ENCODE data around the gene C17orf50.
"Not testable (repeated sequence)": the region's sequence is repeated elsewhere in the genome, so short reads cannot be mapped to it uniquely, and the experiment has no call there.

The C17orf50 gene

GRCh38 chr17:35735036-35735805, 25.5 kb upstream of the C17orf50 start:
- DNase-seq = no peak

- no peak for DNase-seq
Observed at GRCh38 chr17:35736236-35736635, 24.5 kb upstream of the C17orf50 start.

- DNase-seq = no peak
Observed at GRCh38 chr17:35738519-35739133, 22.1 kb upstream of the C17orf50 start.

- DNase-seq = no peak
Observed at GRCh38 chr17:35740216-35740615, 20.5 kb upstream of the C17orf50 start.

- no peak for DNase-seq
Observed at GRCh38 chr17:35740997-35741931, 19.4 kb upstream of the C17orf50 start.

- DNase-seq = no peak
Observed at GRCh38 chr17:35742496-35742895, 18.2 kb upstream of the C17orf50 start.

- DNase-seq = no peak
Observed at GRCh38 chr17:35742896-35743477, 17.7 kb upstream of the C17orf50 start.

GRCh38 chr17:35743626-35744328, 16.9 kb upstream of the C17orf50 start:
- no peak for DNase-seq

GRCh38 chr17:35744830-35745229, 15.9 kb upstream of the C17orf50 start:
- no peak for DNase-seq

- DNase-seq = no peak
Observed at GRCh38 chr17:35745246-35745645, 15.4 kb upstream of the C17orf50 start.

GRCh38 chr17:35745749-35746320, 14.9 kb upstream of the C17orf50 start:
- no peak for DNase-seq

- DNase-seq = peak; percentile 72
Observed at GRCh38 chr17:35747540-35748017, 13.1 kb upstream of the C17orf50 start.

- no peak for DNase-seq
Observed at GRCh38 chr17:35748341-35748841, 12.3 kb upstream of the C17orf50 start.

GRCh38 chr17:35748979-35749378, 11.7 kb upstream of the C17orf50 start:
- no peak for DNase-seq

- DNase-seq = no peak
Observed at GRCh38 chr17:35749560-35750412, 10.9 kb upstream of the C17orf50 start.

GRCh38 chr17:35750526-35751395, 9.9 kb upstream of the C17orf50 start:
- no peak for DNase-seq

- not testable (repeated sequence) for DNase-seq
Observed at GRCh38 chr17:35751541-35751940, 9.1 kb upstream of the C17orf50 start.

GRCh38 chr17:35752471-35752870, 8.2 kb upstream of the C17orf50 start:
- DNase-seq = no peak

- no peak for DNase-seq
Observed at GRCh38 chr17:35752945-35753764, 7.5 kb upstream of the C17orf50 start, which contains the start of gene GAS2L2. Gene GAS2L2 (minus strand): TSS chr17:35753239. CDS start chr17:35752850, 389 bp downstream.

All from effector CD4-positive, alpha-beta T cell (primary cell).